ENCODE results near the gene ZNF28.
"Not testable (repeated sequence)": the region's sequence is repeated elsewhere in the genome, so short reads cannot be mapped to it uniquely, and the experiment has no call there.

Gene ZNF28

GRCh38 chr19:52778811-52779210, 42.6 kb downstream of the ZNF28 start:
- in situ Hi-C loops (cut with MboI; ENCODE audit: low sequenced_read_pairs, unreplicated experiment) = no loop called here

GRCh38 chr19:52756447-52756846, 65.0 kb downstream of the ZNF28 start:
- in situ Hi-C loops (cut with MboI; ENCODE audit: low sequenced_read_pairs, unreplicated experiment); DNase-seq (ENCODE audit: low spot score): not testable (repeated sequence)

More at GRCh38 chr19:52778811-52779210, 42.6 kb downstream of the ZNF28 start:
- peak; percentile 18 for DNase-seq (ENCODE audit: low spot score)
- TF ChIP-seq, protein P1, sequence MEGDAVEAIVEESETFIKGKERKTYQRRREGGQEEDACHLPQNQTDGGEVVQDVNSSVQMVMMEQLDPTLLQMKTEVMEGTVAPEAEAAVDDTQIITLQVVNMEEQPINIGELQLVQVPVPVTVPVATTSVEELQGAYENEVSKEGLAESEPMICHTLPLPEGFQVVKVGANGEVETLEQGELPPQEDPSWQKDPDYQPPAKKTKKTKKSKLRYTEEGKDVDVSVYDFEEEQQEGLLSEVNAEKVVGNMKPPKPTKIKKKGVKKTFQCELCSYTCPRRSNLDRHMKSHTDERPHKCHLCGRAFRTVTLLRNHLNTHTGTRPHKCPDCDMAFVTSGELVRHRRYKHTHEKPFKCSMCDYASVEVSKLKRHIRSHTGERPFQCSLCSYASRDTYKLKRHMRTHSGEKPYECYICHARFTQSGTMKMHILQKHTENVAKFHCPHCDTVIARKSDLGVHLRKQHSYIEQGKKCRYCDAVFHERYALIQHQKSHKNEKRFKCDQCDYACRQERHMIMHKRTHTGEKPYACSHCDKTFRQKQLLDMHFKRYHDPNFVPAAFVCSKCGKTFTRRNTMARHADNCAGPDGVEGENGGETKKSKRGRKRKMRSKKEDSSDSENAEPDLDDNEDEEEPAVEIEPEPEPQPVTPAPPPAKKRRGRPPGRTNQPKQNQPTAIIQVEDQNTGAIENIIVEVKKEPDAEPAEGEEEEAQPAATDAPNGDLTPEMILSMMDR (IDR thresholded peaks at IDR 0.05; ENCODE audit: borderline replicate concordance, control extremely low read depth, extremely low read depth, insufficient read depth, missing control alignments) = no peak

DNA sequence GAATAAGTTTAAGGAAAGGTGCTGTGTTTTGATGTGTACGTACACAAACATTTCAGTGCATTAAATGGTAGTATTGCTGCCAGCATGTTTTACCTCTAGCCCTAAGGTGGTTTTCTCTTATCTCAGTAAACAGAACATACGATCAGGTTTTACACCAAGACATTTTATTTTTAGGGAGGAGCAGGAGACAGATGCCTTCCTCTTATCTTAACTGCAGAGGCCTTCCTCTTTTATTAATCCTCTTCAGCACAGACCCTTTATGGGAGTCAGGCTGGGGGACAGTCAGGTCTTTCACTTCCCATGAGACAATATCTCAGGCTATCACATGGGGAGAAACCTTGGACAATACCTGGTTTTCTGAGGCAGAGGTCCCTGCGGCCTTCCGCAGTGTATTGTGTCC, 71.7 kb downstream of the ZNF28 start:
- no peak for DNase-seq (ENCODE audit: low spot score)
- in situ Hi-C loops (cut with MboI; ENCODE audit: low sequenced_read_pairs, unreplicated experiment) = no loop called here

DNA sequence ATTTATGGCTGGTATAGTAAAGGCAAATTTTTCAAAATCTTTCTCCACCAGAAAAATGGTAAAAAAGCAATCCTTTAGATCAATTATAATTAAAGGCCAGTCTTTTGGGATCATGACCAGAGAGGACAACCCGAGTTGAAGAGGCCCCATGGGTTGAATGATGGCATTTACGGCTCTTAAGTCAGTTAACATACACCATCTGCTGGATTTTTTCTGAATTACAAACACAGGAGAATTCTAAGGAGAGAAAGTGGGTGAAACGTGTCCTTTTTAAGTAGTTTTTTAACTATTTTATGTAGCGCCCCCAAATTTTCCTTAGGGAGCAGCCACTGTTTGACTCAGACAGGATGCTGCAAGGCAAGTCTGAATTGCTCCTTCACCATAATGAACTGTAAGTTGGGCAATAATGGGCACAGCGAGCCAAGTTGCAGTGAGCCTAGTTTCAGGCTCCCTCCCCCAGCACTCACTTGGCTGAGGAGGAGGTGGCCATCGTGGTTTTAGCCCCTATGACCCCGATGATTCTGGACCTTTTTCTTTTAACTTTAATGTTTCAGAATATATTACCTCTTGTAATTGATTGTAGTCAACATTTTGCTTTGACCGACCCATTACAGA, 73.0 kb downstream of the ZNF28 start:
- in situ Hi-C loops (cut with MboI; ENCODE audit: low sequenced_read_pairs, unreplicated experiment) = no loop called here
- TF ChIP-seq, protein P1 (IDR thresholded peaks at IDR 0.05; ENCODE audit: borderline replicate concordance, control extremely low read depth, extremely low read depth, insufficient read depth, missing control alignments) = no peak
- DNase-seq (ENCODE audit: low spot score) = no peak

More for the DNA sequence above, 71.7 kb downstream of the ZNF28 start:
- TF ChIP-seq, protein P1 (IDR thresholded peaks at IDR 0.05; ENCODE audit: borderline replicate concordance, control extremely low read depth, extremely low read depth, insufficient read depth, missing control alignments) = no peak

Measured in GM13976 (cell line).